Testis (tissue), 3 donors: ENCODE results near the gene CAB39. TPM values are rescaled to one million over a fixed set of nuclear protein-coding genes. Genes with fewer than 3 reads are reported as not detected.
A peak's percentile ranks its signal among the peaks of the same experiment; 100 is the strongest.

Source experiments
- DNase-seq: peaks from one replicate; pipeline ENCODE4 v3.0.0-alpha.2; 2019
- H3K27ac ChIP-seq, 2 donors: fragments of 200-600 bp; sonication (generic); one replicate each; pipeline ENCODE4 v1.5.1; 2019
- H3K27me3 ChIP-seq: fragments of 200-600 bp; sonication (generic); one replicate; pipeline ENCODE4 v1.5.1; 2019
- H3K36me3 ChIP-seq: fragments of 200-600 bp; sonication (generic); one replicate; pipeline ENCODE4 v1.5.1; 2017; ENCODE audit warnings: low read depth; ENCODE audit errors: missing control alignments
- H3K4me1 ChIP-seq: fragments of 200-600 bp; sonication (generic); one replicate; pipeline ENCODE4 v1.5.1; 2019
- H3K4me3 ChIP-seq, 2 donors: fragments of 200-600 bp; sonication (generic); one replicate each; pipeline ENCODE4 v1.5.1; 2017 to 2019
- H3K9me3 ChIP-seq: fragments of 200-600 bp; sonication (generic); one replicate; pipeline ENCODE4 v1.5.1; 2017
- CTCF ChIP-seq, 3 experiments: fragments of 450-650 bp in 2 of 3; fragments of 200-600 bp in 1 of 3; sonication (generic) in 1 of 3; IDR thresholded peaks; one replicate each; pipeline ENCODE4 v1.5.1; 2016 to 2019; ENCODE audit warnings: antibody characterized with exemption in 3 of 3, mild to moderate bottlenecking in 2 of 3, moderate library complexity in 1 of 3
- POLR2A ChIP-seq: fragments of 450-650 bp; IDR thresholded peaks from one replicate; pipeline ENCODE4 v1.6.1; 2017; ENCODE audit warnings: antibody characterized with exemption, mild to moderate bottlenecking, moderate library complexity
- WGBS, 2 donors: methylation state at CpG; one replicate each; pipeline ENCODE4 v1.1.5; 2018; 5-methylcytosine and 5-hydroxymethylcytosine counted together
- intact Hi-C: fragments of 100-400 bp; cut with DNase I; formaldehyde crosslinking; loops from one replicate; pipeline ENCODE4 v1.15.1; 2023; ENCODE audit warnings: low total_unique reads
- polyA plus RNA-seq: library from polyadenylated mRNA; stranded (reverse); fragments of 350-450 nt; fragmentation: Illumina TruSeq; extraction: RNeasy Lipid Tissue Mini Kit (QIAGEN cat#74804); gene quantifications from one replicate; pipeline ENCODE4 v1.2.3, GENCODE V29; 2014; ENCODE audit warnings: low read depth, low replicate concordance; ENCODE audit not compliant: insufficient read depth
- total RNA-seq, 2 donors: library from RNA; depleted of rRNA; stranded (reverse); fragments of >200 nt; gene quantifications; one replicate each; pipeline ENCODE4 v1.2.3, GENCODE V29; 2016

Gene CAB39
- total and polyA plus RNA-seq, 3 donors from 2014 or later: 76.1 to 82.2 (median 76.8) TPM

GRCh38 chr2:230790981-230791380, 78.3 kb downstream of the CAB39 start:
- no peak for DNase-seq
- intact Hi-C loops: no loop called here
- Histone ChIP-seq H3K27me3 (no peaks in the 10 kb centered on the region), H3K9me3 (no peaks in the 10 kb centered on the region), H3K27ac (no peak overlapping the region), H3K4me3 (no peak overlapping the region), H3K4me1 (peaks cover 4% of the 10 kb centered on the region), H3K36me3 (no peaks in the 10 kb centered on the region)
- WGBS, 2 donors: 58 to 83% methylated on average over 1 of the region's 1 CpG
- TF ChIP-seq CTCF (IDR thresholded peaks at IDR 0.05): no peak
- no peak for TF ChIP-seq POLR2A

- no peak for TF ChIP-seq POLR2A
- no peak for TF ChIP-seq CTCF (IDR thresholded peaks at IDR 0.05)
- intact Hi-C loops: no loop called here
- Histone ChIP-seq H3K9me3 (no peaks in the 10 kb centered on the region), H3K4me1 (peaks cover 8% of the 10 kb centered on the region), H3K4me3 (no peak overlapping the region), H3K27me3 (no peaks in the 10 kb centered on the region), H3K27ac (no peak overlapping the region), H3K36me3 (no peaks in the 10 kb centered on the region)
- WGBS, 2 donors: 72 to 75% methylated on average over 8 of the region's 8 CpGs
- DNase-seq: peak; percentile 51
Measured at GRCh38 chr2:230793572-230794359, 81.1 kb downstream of the CAB39 start.

- WGBS, 2 donors: 86 to 87% methylated on average over 7 of the region's 7 CpGs
- no peak for DNase-seq
- Histone ChIP-seq H3K4me3 (no peak overlapping the region), H3K4me1 (peaks cover 8% of the 10 kb centered on the region), H3K9me3 (no peaks in the 10 kb centered on the region), H3K27me3 (no peaks in the 10 kb centered on the region), H3K36me3 (no peaks in the 10 kb centered on the region), H3K27ac (no peak overlapping the region)
- TF ChIP-seq POLR2A (no peak), CTCF (IDR thresholded peaks at IDR 0.05) (no peak)
- intact Hi-C loops: no loop called here
Measured at GRCh38 chr2:230794497-230794896, 81.9 kb downstream of the CAB39 start.

GRCh38 chr2:230795856-230796255, 83.2 kb downstream of the CAB39 start:
- Histone ChIP-seq H3K36me3 (no peaks in the 10 kb centered on the region), H3K4me1 (peaks cover 8% of the 10 kb centered on the region), H3K4me3 (no peak overlapping the region), H3K27ac (no peak overlapping the region), H3K27me3 (no peaks in the 10 kb centered on the region), H3K9me3 (no peaks in the 10 kb centered on the region)
- WGBS, 2 donors: 46 to 75% methylated on average over 4 of the region's 4 CpGs
- no peak for DNase-seq
- TF ChIP-seq POLR2A (no peak), CTCF (IDR thresholded peaks at IDR 0.05) (no peak)
- intact Hi-C loops: no loop called here
